Gastroesophageal sphincter (tissue), 3 donors: ENCODE measurements around the gene ZIC4.

ENCODE experiments used
- CTCF ChIP-seq, 4 experiments: fragments of 200-600 bp in 2 of 4; fragments of 450-650 bp in 2 of 4; sonication (generic) in 1 of 4; IDR thresholded peaks; one replicate each; pipeline ENCODE4 v1.5.1; 2017 to 2019; ENCODE audit warnings: antibody characterized with exemption in 4 of 4, mild to moderate bottlenecking in 2 of 4, moderate library complexity in 2 of 4
- POLR2AphosphoS5 ChIP-seq: sonication (generic); formaldehyde crosslinking; IDR thresholded peaks from one replicate; pipeline ENCODE4 v1.6.1; 2017; ENCODE audit warnings: antibody characterized with exemption

DNA sequence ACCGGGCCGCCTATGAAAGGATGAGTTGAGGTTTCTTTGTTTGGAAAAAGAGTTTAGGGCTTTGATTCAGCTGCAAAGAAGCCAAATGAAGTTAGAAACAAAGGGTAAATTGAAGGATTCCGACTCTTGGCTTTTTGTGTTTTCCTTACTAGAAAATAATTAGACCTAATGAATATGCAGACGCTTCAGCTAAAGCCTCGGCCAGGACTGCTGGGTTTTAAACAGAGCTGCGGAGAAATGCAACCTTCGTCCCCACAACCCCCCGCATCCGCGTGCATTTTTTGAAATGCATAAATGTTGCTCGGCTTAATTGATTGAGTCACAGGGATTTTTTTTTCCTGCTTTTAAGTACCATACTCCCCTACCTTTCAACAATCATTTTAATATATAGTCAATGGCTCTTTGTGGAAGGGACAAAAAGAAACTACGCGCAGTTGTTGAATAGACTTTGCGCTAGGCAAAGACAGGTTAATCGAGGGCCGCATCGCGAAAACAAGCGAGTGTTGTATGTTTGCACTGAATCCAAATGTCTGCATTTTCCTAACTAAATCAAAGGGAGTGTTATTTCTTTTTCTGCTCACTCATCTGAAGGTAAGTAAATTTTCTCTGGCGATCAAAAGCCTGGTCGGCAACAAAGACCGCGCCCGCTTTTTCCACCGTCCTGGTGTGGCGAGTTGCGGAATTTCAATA lies 1.3 kb upstream of the ZIC4 start:
- TF ChIP-seq CTCF (IDR thresholded peaks at IDR 0.05) (no peak), POLR2AphosphoS5 (no peak)
